SK-N-MC (cell line): ENCODE results near the gene PAK1.

Experiments
- EZH2 ChIP-seq: fragments of 200-600 bp; sonication (generic); IDR thresholded peaks from one replicate; pipeline ENCODE4 v1.6.1; 2017; ENCODE audit warnings: antibody characterized with exemption
- POLR2AphosphoS5 ChIP-seq: IDR thresholded peaks from 2 replicates; pipeline ENCODE4 v1.6.1; 2012; ENCODE audit warnings: mild to moderate bottlenecking, low read depth, low read length, borderline replicate concordance

- TF ChIP-seq POLR2AphosphoS5 (no peak), EZH2 (no peak)
Measured at GRCh38 chr11:77407613-77408012, 66.3 kb downstream of the PAK1 start.
